HG03575 (cell line): ENCODE measurements around the gene ARHGAP28.

Experiments
- ATAC-seq: cut with Tn5 transposase; IDR thresholded peaks from one replicate; pipeline ENCODE4 v1.9.1; 2021; ENCODE audit not compliant: unreplicated experiment, insufficient number of reproducible peaks, low FRiP score; ENCODE audit errors: extremely low read depth

Gene ARHGAP28

DNA sequence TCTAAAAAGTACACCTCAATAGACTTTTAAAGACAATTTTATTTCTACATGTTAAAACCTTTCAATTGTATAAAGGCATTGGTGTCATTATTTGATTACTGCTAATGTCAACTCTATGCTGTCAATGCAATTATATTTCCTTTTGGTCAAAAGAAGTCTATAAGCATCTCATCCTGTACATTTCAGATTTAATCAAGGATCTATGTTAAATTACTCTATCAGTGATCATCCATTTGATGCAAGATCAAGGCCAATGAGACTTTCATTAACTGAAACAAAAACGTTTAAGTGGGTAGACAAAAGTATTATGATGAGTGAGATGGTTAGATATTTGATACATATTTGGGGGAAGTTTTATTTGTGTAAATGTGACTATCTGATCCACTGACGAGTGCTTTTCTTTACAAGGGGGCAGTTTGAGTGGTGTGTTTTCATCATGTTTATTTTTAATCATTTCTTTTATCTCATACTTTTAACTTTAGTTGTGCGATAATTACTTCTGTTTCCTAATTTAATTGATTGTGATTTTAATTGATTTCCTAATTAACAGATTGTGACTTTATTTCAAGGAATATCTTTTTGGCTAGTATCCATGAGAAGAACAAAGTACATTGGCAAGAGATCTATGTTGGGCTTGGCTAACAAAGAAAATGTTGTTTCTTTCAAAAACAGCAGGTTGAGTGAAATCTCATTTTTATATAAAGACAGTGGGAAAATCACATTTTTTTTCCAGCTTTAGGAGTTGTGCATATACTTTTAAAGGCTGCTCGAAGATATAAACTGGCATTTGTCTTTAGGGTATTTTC, 1.1 kb downstream of the ARHGAP28 start:
- ATAC-seq = no peak

DNA sequence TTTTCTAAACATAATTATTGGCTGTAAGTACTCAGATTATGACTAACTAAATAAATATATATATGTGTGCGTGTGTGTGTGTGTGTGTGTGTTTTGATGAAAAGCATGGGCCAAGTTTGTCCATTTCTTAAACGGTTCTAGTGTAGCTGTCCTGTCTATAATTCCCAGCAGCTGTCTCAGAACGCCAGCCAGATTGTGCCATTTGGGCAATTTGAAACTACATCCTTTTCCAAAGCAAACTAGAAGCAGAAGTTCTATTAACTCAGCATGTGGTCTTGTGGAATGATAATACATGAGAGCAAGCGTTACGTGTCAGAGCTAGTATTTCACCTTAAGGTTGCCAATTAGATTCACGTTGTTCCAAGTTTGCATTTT, 1.7 kb downstream of the ARHGAP28 start:
- ATAC-seq = no peak

DNA sequence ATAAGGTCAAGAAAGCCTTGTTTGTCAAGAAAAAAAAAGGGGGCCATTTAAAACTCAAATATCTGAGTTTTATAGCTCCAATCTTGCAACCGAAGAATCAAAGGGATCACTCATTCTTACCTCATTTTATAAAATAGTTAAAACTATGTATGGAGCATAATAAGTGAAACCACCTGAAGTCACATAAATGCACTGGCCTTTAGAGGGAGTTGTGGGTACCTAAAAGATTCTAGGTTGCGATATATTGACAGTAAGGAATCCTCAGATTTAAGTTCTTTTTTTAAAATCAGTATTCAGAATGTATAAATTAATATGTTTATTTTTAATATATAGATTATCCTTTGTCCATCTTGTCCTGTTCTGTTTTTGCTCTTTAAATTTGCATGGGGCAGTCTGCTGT, 3.4 kb downstream of the ARHGAP28 start:
- no peak for ATAC-seq

DNA sequence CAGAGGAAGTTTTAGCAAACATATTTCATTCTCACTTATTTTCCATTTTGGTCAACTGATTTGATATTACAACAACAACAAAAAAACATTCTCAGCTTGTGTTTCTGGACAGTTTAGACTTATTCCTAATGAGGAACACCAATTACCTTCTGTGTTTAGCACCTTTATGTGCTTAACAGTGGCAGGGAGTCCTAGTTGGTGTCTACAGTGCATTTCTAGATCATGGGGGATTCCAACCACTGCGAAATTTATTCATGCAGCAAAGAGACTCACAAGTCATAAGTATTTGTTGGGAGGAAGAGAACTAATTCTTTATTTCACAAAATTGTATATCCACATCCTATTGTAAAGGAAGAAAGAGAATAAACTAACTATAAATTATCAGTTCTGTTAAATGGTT, 4.2 kb downstream of the ARHGAP28 start:
- no peak for ATAC-seq

DNA sequence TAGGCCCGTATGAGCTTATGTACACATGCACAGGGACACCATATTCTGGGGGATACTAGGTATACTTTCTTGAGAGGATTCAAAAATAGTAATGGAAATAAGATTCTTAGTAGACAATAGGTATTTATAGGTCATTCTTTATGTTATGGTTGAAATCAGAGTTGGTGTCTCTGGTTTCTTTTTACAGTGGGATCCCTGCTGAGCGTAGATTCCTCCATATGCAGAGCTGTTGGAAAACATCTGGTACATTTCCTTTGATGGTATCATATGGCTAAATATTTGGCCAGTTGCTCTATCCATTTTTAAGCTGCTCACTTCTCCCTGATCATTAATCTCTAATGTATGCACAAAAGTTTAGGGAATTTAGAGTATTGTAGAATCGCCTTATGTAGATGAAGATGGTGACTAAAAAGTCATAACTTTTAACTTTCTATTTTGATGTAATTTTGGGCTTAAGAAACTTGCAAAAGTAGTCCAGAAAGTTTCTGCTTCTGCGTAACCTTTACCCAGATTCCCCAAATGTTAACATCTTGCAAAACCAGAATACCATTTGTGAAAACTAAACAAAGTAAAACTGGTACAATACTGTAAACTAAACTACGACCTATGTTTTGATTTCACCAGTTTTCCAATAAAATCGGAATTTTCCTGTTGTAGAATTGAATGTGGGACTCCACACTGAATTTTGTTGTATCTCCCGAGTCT, 5.4 kb downstream of the ARHGAP28 start:
- ATAC-seq = no peak

DNA sequence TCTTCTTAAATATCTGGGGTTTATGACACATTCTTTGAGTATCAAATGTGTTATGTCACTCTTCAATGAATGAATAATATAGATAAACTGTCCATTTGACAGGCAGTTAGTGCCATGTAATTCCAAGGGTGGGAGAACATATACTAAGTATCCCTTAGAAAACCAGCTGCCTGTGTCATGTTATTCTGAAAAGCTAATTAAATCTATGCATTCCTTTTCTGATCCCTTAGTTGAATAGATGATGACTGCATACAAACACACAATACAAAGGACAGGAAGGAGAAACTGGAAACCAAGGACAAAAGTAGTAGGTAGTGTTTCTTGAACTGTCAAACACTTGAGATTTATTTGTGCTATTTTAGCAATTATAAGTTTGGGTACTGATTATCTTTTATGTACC, 8.3 kb downstream of the ARHGAP28 start:
- no peak for ATAC-seq

DNA sequence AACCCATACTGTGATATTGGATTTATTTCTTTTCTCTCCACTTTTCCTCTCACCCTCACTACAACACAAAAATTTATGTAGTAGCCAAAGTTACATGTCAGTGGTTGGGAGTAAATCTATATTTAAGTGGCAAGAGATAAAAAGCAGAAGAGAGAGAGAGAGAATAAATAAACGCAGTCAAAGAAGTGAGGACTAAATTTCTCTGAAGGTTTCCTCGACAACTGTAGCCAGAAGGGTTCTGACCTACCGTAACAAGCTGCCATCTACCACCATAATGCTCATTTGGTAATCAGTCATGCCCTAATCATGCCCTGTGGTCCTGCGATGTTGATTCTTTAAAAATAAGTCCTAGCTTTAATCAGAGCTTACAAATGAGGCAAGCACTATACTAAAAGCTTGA, 9.1 kb downstream of the ARHGAP28 start:
- ATAC-seq = no peak

DNA sequence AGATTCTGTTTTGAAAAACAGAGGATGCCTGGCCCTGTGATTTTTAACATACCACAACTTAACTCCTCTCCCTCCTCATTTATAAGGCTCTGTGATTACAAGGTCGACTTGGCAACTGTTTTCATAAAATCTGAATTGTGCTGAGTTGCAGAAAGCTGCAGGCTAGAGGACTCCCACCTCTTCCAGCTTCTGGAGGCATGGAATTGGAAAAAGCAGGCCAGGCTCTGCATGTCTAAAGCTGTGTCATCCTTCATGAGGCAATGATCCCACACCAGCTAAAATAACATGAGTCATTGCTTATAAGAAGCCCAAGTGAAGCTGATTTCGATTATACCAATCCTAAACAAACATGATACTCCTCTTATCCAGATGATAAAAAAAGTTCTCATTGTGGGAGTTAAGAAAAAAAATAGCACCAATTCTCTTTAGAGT, 11.7 kb downstream of the ARHGAP28 start:
- ATAC-seq = no peak

DNA sequence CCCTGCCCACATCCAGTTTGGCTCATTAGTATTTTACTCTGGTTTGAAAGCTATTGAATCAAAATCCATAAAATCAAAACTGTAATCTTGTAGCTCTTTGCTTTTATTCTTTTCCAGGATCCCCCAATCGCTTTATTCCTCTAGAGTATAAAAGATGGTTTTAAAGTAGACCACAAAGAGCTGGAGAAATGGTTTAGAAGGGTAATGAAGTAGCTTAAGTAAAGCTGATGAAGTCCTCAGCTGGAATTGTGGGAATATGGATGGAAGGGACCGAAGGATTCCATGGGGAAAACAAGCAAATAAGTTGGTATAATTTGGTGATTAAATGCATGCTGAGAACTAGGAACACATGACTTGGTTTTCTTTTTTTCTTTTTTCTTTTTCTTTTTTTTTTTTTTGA, 12.3 kb downstream of the ARHGAP28 start:
- ATAC-seq = no peak

DNA sequence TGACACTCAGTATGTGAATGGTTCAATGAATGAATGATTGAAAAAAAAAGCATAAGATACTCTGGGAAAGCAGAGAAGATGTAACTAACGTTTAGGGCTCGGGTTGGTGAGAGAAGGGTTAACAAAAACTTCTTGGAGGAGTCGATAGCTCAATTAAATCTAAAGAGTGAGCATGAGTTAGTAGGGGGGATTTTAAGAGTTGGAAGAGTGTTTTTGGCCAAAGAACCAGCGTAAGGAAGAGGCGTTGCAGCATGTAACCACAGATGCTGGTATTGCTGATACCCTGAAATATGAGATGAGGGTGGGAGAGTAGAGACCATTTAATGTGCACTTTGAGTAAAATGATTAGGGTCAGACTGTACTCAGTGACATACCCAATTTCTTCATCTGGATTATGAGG, 14.5 kb downstream of the ARHGAP28 start:
- no peak for ATAC-seq

DNA sequence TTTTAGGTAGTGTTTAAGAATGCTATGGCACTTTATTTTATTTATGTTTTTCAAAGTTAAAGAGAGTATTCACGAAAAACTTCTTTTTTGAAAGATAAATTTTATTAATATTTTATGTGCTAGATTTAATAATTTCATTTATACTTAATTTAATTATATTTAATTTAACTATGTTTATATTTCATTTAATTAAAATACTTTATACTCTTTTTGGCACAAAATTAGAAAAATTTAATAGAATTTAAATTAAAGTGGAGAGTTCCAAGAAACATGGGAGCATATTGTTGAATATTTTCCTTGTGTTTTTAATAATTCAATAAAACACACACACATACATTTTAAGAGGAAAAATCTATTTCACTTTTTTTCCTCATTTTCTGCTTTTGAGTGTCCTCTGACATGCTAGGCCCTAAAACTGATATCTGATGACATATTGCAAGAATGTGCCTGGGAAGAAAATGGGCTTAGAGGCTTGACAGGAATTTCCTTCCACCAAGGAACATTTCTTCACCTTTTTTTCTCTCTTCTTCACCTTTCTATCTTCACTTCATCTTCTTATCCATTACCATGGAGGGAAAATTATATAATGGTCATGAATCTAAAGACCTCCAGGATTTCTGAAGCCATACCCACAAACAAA, 15.4 kb downstream of the ARHGAP28 start:
- no peak for ATAC-seq

DNA sequence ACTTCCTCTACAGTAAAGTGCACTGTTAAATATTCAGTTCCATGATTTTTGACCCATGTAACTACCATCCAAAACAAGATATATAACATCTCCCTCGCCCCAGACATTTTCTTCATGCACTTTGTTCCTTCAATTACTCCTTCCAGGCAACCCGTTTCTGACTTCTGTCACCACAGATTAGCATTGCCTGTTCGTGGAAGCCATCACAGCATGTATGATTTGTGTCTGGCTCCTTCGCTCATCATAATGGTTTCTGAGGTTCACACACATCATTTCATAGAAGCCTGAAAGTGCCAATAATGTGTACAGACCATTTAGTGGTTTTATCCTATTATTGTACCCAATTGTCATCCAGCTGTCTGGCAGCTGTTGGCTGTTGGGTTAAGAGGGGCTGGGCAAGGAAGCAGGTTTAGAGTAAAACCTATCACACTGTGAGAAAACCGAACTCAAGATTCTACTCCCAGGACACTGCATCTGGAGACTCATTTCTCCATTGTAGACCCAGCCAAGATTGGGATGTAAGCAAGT, 16.1 kb downstream of the ARHGAP28 start:
- no peak for ATAC-seq

DNA sequence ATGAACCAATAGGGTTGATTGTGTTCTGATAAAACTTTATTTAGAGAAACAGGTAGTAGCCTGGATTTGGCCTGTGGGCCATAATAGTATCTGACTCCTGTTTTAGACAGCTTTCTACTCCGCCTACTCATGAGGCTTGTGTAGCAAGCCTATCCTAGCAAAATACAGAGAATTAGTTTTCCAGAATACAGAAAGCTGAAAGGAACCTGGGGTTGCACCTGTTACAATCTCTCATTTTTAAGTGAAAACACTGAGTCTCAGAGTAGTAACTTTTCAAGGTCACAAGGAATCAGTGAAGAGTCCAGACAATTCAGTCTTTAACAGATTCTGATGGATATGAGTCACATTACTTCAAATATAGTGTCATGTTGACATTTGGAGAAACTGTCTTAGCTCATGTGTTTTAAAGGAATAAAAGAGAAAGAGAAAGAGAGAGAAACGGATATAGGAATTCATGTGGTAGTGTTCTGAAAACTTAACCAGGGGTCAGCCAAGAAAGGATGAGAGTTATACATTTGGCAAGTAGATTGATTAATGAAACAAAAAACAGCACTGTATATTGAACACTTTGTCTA, 17.0 kb downstream of the ARHGAP28 start:
- no peak for ATAC-seq

DNA sequence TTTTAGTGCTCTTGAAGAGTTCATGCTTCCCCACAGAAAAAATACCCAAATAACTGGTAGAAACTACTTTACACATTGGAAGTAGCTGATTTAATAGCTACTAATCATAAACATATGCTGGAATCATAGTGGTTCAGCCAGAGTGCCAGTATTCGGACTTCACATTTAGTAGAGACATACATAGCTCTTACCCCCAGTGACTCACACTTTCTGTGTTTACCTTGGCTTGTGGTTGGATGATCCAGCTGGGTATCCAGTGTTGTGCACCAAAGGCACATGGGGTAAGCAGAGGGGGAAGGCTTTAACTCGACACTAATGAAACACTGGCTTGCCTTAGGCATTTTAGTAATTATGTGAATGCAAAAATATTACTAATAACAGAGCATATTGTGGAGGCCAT, 18.1 kb downstream of the ARHGAP28 start:
- no peak for ATAC-seq

DNA sequence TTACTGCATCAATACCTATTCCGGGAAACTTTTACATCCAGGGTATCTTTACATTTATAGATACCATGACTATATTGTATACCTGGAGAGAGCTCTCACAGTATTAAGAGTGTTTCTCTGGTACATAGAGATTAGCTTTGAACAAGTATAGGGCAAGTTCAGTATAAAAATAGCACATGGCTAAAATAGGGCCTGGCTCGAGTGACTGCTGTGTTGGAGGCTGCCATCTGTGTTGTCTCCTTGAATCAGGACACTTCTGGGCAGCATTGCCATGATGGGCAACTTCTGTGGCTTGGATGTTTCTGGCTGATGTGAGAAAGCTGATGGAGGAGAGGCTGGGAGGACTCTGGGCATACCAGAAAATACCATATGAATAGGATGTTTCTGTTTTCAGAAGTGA, 18.7 kb downstream of the ARHGAP28 start:
- no peak for ATAC-seq

DNA sequence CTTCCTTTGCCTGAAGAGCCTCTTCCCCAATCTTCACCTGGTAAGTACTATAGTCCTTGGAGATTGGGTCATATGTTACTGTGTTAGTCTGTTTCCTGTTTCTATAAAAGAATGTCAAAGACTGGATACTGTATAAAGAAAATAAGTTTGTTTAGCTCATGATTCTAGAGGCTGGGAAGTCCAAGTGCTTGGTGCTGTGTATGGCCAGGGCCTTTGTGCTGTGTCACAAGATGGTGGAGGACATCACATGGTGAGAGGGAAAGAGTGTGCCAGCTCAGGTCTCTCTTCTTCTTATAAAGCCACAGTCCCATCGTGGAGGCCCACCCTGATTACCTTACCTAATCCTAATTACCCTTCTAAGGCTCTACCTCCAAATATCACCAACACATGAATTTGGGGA, 20.9 kb downstream of the ARHGAP28 start:
- no peak for ATAC-seq

DNA sequence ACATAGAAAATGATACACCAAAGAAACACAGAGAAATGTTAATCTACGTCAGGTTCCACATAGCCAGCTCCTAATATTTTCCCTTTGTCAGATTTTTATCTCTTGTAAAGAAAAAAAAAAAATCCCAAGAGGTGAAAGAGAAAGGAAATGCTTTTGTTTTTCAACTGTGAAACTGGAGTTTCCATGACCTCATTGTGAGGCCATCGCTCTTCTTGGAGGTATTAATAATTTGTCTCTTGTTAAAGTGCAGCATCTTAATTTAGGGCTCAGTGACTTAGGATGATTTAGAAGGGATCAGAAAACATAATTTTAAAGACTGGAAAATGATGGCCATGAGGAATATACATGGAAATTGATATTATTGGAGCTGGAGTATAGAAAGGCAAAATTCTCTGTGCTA, 21.7 kb downstream of the ARHGAP28 start:
- no peak for ATAC-seq

DNA sequence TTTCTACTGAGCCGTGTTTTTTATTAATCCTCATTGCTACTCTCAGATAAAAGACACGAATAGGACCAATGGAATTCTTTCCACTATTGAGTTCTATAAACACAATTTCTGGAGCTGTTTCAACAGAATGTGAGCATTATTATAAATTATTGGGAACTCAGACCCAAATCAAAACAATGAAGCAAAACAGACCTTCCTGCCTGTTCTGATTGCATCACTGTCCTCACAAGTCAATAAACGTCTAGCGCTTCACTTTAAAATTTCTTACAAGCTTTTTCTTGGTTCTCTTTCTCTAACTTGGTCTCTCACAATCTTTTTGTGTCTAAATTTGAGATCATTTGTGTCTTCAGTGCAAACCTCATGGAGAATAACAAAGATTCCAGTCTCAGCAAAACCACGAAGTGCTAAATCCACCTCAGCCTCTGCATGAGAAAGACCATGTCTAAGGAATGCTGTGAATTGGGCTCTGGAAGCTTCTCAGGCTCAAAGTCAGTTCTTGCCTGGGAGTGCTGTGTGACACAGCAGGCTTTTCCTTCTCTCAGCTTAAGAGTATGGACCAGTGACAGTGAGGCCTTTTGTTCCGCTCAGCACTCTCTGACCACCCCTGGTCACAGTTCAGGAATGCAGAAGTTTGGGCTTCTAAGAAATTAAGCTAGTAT, 22.8 kb downstream of the ARHGAP28 start:
- ATAC-seq = no peak

DNA sequence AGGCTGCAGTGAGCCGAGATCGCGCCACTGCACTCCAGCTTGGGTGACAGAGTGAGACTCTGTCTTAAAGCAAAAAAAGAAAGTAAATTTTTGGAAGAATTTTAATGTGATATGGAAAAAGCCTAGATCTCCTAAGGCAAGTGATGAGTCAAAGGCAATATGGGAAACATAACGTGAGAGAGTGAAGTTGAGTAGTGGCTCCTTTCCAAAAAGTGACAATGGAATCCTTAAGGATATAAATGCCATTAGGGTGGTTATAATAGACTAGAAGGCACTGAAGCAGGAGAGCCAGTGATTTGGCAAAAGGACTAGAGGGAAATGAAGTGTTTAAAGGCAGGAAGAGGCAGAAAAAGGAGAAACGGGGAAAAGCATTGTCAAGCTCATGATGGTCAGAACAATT, 25.6 kb downstream of the ARHGAP28 start:
- no peak for ATAC-seq
